HG02852 (cell line): ENCODE results near the gene UBAP2.

Experiments
- ATAC-seq: cut with Tn5 transposase; IDR thresholded peaks from one replicate; pipeline ENCODE4 v1.9.1; 2021; ENCODE audit warnings: mild to moderate bottlenecking, moderate library complexity; ENCODE audit not compliant: unreplicated experiment

Gene UBAP2, protein sequence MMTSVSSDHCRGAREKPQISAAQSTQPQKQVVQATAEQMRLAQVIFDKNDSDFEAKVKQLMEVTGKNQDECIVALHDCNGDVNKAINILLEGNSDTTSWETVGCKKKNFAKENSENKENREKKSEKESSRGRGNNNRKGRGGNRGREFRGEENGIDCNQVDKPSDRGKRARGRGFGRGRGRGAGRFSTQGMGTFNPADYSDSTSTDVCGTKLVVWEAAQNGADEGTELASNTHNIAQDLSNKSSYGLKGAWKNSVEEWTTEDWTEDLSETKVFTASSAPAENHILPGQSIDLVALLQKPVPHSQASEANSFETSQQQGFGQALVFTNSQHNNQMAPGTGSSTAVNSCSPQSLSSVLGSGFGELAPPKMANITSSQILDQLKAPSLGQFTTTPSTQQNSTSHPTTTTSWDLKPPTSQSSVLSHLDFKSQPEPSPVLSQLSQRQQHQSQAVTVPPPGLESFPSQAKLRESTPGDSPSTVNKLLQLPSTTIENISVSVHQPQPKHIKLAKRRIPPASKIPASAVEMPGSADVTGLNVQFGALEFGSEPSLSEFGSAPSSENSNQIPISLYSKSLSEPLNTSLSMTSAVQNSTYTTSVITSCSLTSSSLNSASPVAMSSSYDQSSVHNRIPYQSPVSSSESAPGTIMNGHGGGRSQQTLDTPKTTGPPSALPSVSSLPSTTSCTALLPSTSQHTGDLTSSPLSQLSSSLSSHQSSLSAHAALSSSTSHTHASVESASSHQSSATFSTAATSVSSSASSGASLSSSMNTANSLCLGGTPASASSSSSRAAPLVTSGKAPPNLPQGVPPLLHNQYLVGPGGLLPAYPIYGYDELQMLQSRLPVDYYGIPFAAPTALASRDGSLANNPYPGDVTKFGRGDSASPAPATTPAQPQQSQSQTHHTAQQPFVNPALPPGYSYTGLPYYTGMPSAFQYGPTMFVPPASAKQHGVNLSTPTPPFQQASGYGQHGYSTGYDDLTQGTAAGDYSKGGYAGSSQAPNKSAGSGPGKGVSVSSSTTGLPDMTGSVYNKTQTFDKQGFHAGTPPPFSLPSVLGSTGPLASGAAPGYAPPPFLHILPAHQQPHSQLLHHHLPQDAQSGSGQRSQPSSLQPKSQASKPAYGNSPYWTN

DNA sequence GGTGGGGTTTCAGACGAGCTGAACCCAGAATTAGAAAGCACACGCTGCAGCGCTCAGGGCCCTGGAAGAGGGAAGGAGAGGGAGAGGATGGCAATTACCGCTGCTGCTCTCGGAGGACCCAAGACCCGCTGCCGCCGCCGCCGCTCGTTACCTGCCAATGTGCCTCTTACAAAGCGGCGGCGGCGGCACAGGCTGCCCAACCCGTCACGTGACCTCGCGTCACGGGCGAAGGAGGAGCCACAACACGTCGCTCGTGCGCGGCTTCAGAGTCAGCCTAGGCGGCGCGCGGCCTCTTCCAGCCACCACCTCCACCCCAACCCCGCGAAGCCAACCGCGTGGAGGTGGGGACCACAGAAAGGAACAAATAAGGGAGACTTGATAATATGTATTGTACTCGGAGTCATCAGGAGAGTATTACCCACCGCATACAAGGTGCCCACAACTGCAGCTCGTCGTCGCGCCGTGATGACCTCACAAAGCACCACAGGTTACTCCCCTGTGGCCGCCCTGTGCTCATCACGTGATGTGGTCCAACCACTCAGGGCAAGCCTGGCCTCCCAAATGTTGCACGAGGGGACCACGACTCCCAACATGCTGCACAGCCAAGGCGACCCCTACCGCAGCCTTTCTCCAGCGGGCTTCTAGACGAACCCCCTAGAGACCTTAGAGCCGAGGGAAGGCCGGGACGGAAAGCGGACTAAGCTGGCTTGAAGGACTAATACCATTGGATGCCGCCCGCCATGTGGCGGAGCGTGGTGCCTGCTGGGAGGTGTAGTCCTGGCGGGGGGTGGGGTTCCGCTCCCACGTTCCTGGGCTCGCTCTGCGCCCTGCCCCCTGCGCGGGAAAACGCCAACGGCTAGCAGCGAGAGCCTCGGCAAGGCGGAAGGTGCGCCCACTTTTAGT, at the start of gene UBAP2:
UBAP2 (minus strand) TSS at position 161 of the 903 bp plus-strand sequence. CDS start 31,739 bp downstream, outside the sequence.
- ATAC-seq: peak; percentile 73

- ATAC-seq: peak; percentile 55
These were observed 49.6 kb upstream of the UBAP2 start for GRCh38 chr9:34098307-34098706.

DNA sequence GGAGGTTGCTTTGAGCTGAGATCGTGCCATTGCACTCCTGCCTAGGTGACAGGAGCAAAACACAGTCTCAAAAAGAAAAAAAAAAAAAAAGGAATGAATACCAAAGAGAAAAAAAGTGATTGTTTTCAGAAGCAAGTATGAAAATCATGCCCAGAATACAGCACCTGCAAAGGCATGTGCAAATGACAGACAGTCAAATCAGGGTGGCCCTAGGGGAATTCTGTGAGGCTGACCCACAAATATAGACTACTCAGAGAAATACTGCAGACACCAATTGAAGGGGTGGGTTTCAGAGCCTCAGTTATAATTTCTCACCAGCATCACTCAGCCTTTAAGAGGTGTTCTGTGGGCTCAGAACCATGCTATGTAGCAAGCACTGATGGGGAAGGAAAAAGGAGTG, 49.2 kb upstream of the UBAP2 start:
- peak; percentile 75 for ATAC-seq

DNA sequence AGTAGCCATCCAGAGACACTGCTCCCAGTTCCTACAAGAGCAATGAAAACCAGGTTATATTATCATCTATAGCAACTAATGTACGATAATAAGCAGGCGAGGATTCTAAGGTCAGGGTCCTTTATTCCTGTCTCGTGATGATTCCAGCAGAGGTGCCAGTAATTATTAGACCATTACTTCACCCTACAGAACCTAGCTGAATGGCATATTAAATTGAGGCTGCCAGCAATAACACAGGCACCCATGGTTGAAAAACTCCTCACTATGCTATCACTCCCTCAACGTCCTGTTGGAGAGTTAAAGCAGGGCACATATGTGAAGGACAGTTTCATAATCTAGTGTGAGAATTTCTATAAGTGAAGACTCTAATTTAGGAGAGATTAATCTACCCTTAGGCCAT, 48.1 kb upstream of the UBAP2 start:
- no peak for ATAC-seq

- no peak for ATAC-seq
These were observed 44.9 kb upstream of the UBAP2 start for GRCh38 chr9:34093578-34093977.

DNA sequence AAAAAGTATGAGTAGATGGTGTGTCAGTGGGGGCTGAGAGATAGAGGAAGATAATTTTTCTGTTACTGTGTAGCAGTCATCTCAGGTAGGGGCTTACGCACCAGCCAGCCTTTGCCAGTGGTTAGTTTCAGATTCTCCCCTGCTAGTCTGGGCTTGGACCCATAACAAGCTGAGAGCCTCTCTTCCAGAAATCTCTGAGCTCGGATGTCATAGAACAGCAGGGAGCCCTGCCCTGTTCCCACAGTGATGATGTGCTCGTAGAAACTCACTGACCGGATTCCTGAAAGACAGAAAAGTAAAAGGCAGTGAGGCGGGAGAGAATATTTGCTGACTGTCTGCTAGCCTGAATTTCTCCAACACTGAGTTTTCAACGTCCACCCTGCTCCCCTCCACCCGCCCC, 40.6 kb upstream of the UBAP2 start:
- ATAC-seq: no peak

- ATAC-seq: no peak
These were observed 38.7 kb upstream of the UBAP2 start for GRCh38 chr9:34087370-34087769.

DNA sequence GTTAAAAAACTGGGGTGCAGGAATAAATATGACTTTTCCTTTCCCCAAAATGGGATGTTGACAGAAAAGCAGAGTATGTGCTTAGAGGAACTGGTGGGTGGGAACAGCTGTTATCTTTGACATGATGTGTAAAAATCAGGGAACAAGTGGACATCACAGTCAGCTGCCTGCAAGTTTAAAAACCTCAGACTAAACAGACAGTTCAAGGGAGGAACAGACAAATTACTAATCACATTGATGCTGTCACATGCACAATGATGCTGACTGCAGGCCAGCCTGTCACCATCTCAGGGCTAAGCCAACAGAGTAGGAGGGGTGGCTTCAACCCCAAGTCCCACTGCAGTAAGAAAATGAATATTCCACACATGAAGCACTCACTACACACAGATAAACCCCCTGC, 38.2 kb upstream of the UBAP2 start:
- ATAC-seq: no peak

GRCh38 chr9:34085581-34086500, 37.2 kb upstream of the UBAP2 start:
- no peak for ATAC-seq

DNA sequence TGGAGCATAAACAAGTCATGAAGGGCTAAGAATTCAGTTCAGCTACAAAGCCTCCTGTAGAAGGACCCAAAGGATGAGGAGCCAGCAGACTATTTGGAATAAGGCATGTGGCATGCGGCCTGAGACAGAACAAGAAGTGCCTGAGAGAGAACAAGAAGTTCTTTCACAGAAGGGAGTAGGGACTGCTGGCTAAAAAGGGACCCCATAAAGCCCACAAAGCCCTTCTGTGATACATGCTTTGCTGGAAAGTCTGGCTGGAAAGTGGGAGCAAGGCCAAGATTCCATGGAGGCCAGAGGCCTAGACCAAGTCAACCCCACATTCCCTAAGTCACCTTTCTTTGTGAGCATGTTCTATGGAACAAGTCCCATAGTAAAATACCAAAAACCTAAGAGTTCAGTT, 35.9 kb upstream of the UBAP2 start:
- no peak for ATAC-seq

GRCh38 chr9:34079181-34079580, 30.5 kb upstream of the UBAP2 start:
- ATAC-seq: no peak

DNA sequence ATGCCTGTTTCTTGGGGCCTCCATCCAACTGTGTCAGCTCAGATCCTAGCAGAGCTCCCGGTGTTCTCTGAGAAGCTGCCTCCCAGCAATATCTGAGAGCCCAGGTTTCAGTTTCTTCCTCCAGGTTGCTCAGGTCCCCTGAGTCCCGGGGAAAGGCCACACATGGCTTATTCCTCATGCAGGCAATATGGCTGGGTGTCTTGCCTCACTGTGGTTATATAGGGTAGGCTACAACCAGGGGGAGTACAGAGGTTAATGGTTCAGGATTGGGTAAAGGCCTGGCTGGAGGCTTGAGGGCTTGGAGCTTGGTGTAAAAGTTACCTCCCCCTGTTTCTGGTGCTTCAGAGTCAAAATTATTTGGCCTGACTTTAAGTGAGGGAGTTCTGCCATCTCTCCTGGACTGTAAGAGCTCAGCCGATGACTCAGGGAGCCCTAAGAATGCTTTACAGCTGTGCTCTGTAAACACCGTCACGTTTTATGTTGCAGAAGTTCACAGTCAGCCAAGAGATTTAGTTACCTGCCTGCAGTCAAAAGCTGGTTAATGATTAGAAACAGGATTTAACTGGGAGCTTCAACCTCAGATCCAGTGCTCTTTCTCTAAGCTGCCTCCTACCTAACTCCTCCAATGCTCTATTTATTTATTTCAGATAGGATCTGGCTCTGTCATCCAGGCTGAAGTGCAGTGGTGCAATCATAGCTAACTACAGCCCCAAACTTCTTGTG, 24.3 kb upstream of the UBAP2 start:
- no peak for ATAC-seq

DNA sequence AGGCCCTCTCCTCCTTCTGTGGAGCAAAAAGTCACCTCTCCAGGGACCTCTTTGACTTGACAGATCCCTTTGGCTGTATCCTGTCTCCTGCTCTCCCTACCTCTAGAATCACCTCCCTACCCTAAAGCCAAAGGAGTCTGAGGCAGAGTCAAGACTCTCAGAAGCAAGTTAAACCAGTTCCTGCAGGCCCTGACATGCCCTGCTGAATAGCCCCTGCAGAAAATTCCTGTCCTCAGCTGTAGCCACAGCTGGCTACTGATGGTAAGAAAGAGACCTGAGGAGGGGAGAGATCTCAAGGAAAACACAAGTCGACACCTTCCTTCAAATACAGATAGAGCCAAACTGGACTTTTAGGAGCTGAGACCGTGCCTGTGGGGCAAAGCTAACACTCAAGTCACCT, 23.7 kb upstream of the UBAP2 start:
- ATAC-seq: no peak

DNA sequence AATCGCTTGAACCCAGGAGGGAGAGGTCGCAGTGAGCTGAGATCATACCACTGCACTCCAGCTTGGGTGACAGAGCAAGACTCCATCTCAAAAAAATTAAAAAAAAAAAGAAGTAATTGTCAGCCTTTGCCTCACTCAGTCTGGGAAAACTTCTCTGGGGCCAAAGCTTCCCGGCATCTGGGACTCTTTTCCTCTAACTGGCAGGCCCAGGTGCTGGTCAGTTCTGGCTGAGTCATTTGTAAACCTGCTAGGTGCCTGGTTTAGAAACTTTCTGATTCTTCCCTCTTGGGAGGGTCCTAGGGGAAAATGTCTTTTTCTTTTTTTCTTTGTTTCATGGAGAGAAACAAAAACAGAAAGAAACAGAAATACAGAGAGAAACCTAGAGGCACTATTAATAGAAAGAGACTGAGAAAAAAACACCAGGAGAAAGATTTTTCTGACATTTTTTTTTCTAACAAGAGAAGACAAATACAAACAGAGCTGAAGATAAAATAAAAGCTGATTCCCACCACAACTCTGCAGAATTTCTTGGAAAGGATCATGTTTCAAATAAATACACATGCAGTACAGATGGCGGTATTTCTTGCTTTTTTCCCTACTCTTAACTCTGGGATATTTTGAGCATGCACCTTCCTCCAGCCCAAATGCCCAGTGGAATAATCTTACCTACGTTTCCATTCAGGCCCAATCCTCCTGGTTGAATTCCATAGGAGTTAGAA, 22.1 kb upstream of the UBAP2 start:
- no peak for ATAC-seq

DNA sequence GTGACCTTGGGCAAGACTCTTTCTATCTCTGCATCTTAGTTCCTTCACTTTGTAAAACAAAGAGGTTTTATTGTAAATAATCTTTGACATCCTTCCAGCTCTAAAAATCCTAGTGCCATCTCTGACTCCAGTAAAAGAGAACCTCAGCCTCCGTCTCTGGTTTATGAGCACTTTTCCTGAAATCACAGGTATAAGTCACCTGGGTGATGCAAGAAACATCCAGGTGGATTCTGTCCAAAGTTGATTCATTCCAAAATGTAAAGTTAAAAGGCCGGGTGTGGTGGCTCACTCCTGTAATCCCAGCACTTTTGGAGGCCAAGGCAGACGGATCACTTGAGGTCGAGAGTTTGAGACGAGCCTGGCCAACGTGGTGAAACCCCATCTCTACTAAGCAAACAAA, 21.1 kb upstream of the UBAP2 start:
- ATAC-seq: no peak

DNA sequence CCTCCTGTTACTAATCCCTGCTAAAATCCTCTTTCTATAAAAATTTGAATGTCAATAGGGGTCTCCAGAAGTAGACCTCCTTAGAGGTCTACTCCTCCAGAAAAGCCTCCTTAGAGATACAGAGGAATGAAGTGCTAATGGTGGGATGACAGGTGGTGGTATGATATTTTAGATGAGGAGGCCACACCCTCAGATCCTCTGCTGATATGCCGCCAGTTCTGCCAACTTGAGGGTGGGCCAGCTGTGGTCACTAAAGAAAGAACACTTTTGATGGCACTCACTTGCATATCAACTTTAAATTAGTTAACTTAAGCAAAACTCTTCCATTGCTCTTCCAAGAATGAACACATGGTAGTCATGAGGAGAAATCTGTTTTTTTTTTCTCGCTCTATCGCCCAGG, 16.9 kb upstream of the UBAP2 start:
- ATAC-seq: no peak

DNA sequence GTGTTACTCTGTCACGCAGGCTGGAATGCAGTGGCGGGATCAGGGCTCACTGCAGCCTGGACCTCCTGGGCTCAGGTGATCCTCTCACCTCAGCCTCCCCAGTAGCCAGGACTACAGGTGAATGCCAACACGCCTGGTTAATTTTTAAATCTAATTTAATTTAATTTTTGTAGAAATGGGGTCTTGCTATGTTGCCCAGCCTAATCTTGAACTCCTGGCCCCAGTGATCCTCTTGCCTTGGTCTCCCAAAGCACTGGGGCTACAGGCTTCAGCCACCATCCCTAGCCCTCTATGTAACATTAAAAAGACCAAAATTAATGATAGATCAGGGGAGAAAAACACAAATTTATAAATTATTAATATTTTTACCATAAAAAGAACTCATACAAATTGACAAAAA, 11.3 kb upstream of the UBAP2 start:
- no peak for ATAC-seq

- no peak for ATAC-seq
These were observed 10.6 kb upstream of the UBAP2 start for GRCh38 chr9:34059281-34059680.
